ENCODE data around the gene CAMTA1. TPM values are rescaled to one million over a fixed set of nuclear protein-coding genes. Genes with fewer than 3 reads are reported as not detected.

The CAMTA1 gene
- total RNA-seq, 1 experiment from 2014 or later, result 69.5 TPM

DNA sequence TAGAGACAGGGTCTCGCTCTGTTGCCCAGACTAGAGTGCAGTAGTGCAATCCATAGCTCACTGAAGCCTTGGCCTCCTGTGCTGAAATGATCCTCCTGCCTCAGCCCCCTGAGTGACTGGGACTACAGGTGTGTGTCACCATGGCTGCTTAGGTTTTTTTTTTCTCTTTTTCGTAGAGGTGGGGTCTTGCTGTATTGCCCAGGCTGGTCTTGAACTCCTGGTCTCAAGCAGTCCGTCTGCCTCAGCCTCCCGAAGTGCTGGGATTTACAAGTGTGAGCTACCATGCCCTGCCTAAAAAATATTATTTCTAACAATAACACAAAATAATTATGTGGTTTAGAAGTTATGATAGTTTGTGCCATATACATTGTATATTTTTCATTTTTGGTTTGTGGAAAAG, 9.9 kb downstream of the CAMTA1 start:
- Histone ChIP-seq H3K79me2 (ENCODE audit: insufficient read depth, low read length) (peaks cover 90% of the 10 kb centered on the region), H3K9ac (ENCODE audit: low read length) (no peak overlapping the region), H3K36me3 (ENCODE audit: control insufficient read depth in 1 of 2, insufficient read depth in 2 of 2, low read length in 2 of 2) (no peaks in the 10 kb centered on the region), H3K4me3 (replicated peaks in 1 of 2; ENCODE audit: low read depth in 1 of 2, low read length in 2 of 2) (no peak overlapping the region), H3K27me3 (ENCODE audit: insufficient read depth, low read length) (no peaks in the 10 kb centered on the region), H3K9me2 (ENCODE audit: insufficient read depth) (no peaks in the 10 kb centered on the region), H3K4me2 (ENCODE audit: low read length) (no peak overlapping the region), H3K4me1 (ENCODE audit: control insufficient read depth in 1 of 2, insufficient read depth in 2 of 2, low read length in 2 of 2) (no peaks in the 10 kb centered on the region), H3K9me3 (ENCODE audit: control insufficient read depth in 1 of 2, insufficient read depth in 1 of 2, low read depth in 1 of 2, low read length in 2 of 2) (no peaks in the 10 kb centered on the region), H4K20me1 (ENCODE audit: insufficient read depth) (no peaks in the 10 kb centered on the region), H2AFZ (ENCODE audit: low read depth, low read length, poor library complexity, severe bottlenecking) (no peak overlapping the region), H3K27ac (ENCODE audit: low read depth, low read length) (no peak overlapping the region)
- ChIA-PET CTCF (interaction anchor here (1.1 to 1.2 kb wide), 2 partner anchors 8 to 413 kb away, joined by 3 to 6 read pairs; no protein-coding TSS in a partner anchor), POLR2A (interaction anchor here (1.0 kb wide), 1 partner anchor 10 kb away, joined by 3 read pairs; the partner anchor contains the start of gene CAMTA1), RAD21 (ENCODE audit: low non-redundant PET in 1 of 2, low total read pairs in 2 of 2, uncharacterized antibody in 2 of 2, unreplicated experiment in 2 of 2) (interaction anchor here in 1 of 2 experiments (0.7 kb wide), 1 partner anchor 413 kb away, joined by 3 read pairs; no protein-coding TSS in a partner anchor)
- TF ChIP-seq CEBPB (IDR thresholded peaks at IDR 0.05; ENCODE audit: low read depth) (no peak), RAD21 (IDR thresholded peaks at IDR 0.05; ENCODE audit: low read depth) (no peak), ZFX (IDR thresholded peaks at IDR 0.05) (no peak), POLR2AphosphoS5 (IDR thresholded peaks at IDR 0.05; ENCODE audit: low read depth, low read length) (no peak), POLR2A (IDR thresholded peaks at IDR 0.05; ENCODE audit: borderline replicate concordance, extremely low read depth, insufficient read depth, insufficient read length) (no peak), JUND (IDR thresholded peaks at IDR 0.05) (no peak)
- TF ChIP-seq, protein P1, sequence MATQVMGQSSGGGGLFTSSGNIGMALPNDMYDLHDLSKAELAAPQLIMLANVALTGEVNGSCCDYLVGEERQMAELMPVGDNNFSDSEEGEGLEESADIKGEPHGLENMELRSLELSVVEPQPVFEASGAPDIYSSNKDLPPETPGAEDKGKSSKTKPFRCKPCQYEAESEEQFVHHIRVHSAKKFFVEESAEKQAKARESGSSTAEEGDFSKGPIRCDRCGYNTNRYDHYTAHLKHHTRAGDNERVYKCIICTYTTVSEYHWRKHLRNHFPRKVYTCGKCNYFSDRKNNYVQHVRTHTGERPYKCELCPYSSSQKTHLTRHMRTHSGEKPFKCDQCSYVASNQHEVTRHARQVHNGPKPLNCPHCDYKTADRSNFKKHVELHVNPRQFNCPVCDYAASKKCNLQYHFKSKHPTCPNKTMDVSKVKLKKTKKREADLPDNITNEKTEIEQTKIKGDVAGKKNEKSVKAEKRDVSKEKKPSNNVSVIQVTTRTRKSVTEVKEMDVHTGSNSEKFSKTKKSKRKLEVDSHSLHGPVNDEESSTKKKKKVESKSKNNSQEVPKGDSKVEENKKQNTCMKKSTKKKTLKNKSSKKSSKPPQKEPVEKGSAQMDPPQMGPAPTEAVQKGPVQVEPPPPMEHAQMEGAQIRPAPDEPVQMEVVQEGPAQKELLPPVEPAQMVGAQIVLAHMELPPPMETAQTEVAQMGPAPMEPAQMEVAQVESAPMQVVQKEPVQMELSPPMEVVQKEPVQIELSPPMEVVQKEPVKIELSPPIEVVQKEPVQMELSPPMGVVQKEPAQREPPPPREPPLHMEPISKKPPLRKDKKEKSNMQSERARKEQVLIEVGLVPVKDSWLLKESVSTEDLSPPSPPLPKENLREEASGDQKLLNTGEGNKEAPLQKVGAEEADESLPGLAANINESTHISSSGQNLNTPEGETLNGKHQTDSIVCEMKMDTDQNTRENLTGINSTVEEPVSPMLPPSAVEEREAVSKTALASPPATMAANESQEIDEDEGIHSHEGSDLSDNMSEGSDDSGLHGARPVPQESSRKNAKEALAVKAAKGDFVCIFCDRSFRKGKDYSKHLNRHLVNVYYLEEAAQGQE (IDR thresholded peaks at IDR 0.05; ENCODE audit: low read depth), result no peak
- ATAC-seq (no peak), DNase-seq (ENCODE audit: low read depth, low spot score) (no peak)
- no TSS peak for BruUV-seq (replicated peaks)
- intact Hi-C loops (cut with micrococcal nuclease), result loop anchor here (2.0 to 10.0 kb wide), 3 partner anchors 276 to 850 kb away; no protein-coding TSS in a partner anchor

Data from HCT116 (cell line).